Ovary (tissue), 9 donors: ENCODE data around the gene CNGA1. TPM values are rescaled to one million over a fixed set of nuclear protein-coding genes. Genes with fewer than 3 reads are reported as not detected.
A peak's percentile ranks its signal among the peaks of the same experiment; 100 is the strongest.

Experiments
- DNase-seq, 5 donors: peaks; one replicate each; pipeline ENCODE4 v3.0.0-alpha.2; 2019 to 2020
- H3K27ac ChIP-seq, 2 donors: fragments of 200-600 bp; one replicate each; pipeline versions ENCODE4 v1.5.1 to v1.8.0; 2019 to 2022
- H3K27me3 ChIP-seq: fragments of 200-600 bp; one replicate; pipeline ENCODE4 v1.8.0; 2022
- H3K36me3 ChIP-seq: fragments of 200-600 bp; sonication (generic); one replicate; pipeline ENCODE4 v1.5.1; 2019
- H3K4me1 ChIP-seq: one replicate; pipeline ENCODE4 v1.8.1; 2013; ENCODE audit warnings: mild to moderate bottlenecking, moderate library complexity; ENCODE audit not compliant: insufficient read depth
- H3K4me3 ChIP-seq: fragments of 200-600 bp; sonication (generic); one replicate; pipeline ENCODE4 v1.5.1; 2017
- H3K9me3 ChIP-seq, 2 donors: fragments of 200-600 bp in 1 of 2; sonication (generic) in 1 of 2; one replicate each; pipeline versions ENCODE4 v1.5.1 to v1.8.1; 2013 to 2019; ENCODE audit warnings: mild to moderate bottlenecking in 1 of 2, moderate library complexity in 1 of 2
- EP300 ChIP-seq: sonication (generic); formaldehyde crosslinking; IDR thresholded peaks from one replicate; pipeline ENCODE4 v1.6.1; 2017; ENCODE audit warnings: antibody characterized with exemption
- POLR2A ChIP-seq: fragments of 450-650 bp; IDR thresholded peaks from one replicate; pipeline ENCODE4 v1.6.1; 2017; ENCODE audit warnings: antibody characterized with exemption, mild to moderate bottlenecking, moderate library complexity
- WGBS, 3 donors: extraction: QIAGEN DNeasy Blood & Tissue Kit in 1 of 3; methylation state at CpG; one replicate each; pipeline versions ENCODE4 v1.1.5 to v1.1.7; 2013 to 2017; 5-methylcytosine and 5-hydroxymethylcytosine counted together
- intact Hi-C, 4 donors: fragments of 100-400 bp; cut with DNase I; formaldehyde crosslinking; loops; one replicate each; pipeline versions ENCODE4 v1.11.0 to v1.15.1; 2022 to 2023
- polyA plus RNA-seq, 2 donors: library from polyadenylated mRNA; stranded (reverse); fragments of 200-250 nt in 1 of 2; fragments of 350-450 nt in 1 of 2; fragmentation: Illumina TruSeq in 1 of 2; extraction: RNeasy Lipid Tissue Mini Kit (QIAGEN cat#74804) in 1 of 2; gene quantifications; one replicate each; pipeline ENCODE4 v1.2.3, GENCODE V29; 2013 to 2014
- total RNA-seq, 7 donors: library from RNA; depleted of rRNA in 2 of 7; stranded (reverse); fragments of >200 nt in 2 of 7; fragmentation: NEBNext Ultra II Directional in 3 of 7; extraction: Animal tissue kit (Norgen Biotek cat#: 25700) in 3 of 7; gene quantifications; one replicate each; pipeline versions ENCODE4 v1.1.0 to v1.2.4, GENCODE V29; 2016 to 2023
- TF ChIP-seq, protein P1 (sequence below), 3 donors: fragments of 450-650 bp in 2 of 3; fragments of 200-600 bp in 1 of 3; IDR thresholded peaks; one replicate each; pipeline versions ENCODE4 v1.5.1 to v1.8.0; 2016 to 2022; ENCODE audit warnings: antibody characterized with exemption in 3 of 3, mild to moderate bottlenecking in 1 of 3
- donor health status: DM: no; HTN: no; CAD: no; lungs with moderate emphysema.
- donor health status: DM: no; HTN: no; CAD: no.
- donor health status: Bipolar disorder and iron deficiency.
- donor health status: DM: yes; HTN: yes; CAD: no.
- donor health status: DM: no; HTN: no; CAD: no.
- donor health status: DM: yes; HTN: yes; CAD: no.

Gene CNGA1
- total and polyA plus RNA-seq, 9 donors: 0.02 to 1.0 (median 0.11) TPM; not detected in 4

- TF ChIP-seq EP300: no peak
- TF ChIP-seq, protein P1, sequence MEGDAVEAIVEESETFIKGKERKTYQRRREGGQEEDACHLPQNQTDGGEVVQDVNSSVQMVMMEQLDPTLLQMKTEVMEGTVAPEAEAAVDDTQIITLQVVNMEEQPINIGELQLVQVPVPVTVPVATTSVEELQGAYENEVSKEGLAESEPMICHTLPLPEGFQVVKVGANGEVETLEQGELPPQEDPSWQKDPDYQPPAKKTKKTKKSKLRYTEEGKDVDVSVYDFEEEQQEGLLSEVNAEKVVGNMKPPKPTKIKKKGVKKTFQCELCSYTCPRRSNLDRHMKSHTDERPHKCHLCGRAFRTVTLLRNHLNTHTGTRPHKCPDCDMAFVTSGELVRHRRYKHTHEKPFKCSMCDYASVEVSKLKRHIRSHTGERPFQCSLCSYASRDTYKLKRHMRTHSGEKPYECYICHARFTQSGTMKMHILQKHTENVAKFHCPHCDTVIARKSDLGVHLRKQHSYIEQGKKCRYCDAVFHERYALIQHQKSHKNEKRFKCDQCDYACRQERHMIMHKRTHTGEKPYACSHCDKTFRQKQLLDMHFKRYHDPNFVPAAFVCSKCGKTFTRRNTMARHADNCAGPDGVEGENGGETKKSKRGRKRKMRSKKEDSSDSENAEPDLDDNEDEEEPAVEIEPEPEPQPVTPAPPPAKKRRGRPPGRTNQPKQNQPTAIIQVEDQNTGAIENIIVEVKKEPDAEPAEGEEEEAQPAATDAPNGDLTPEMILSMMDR (IDR thresholded peaks at IDR 0.05): no peak
- TF ChIP-seq POLR2A: no peak
- no peaks in the 10 kb centered on the region for H3K36me3 ChIP-seq
- WGBS, 3 donors: 50 to 61% (median 59%) methylated on average over 3 of the region's 3 CpGs
- no peaks in the 10 kb centered on the region for H3K9me3 ChIP-seq
- H3K4me3 ChIP-seq: no peak overlapping the region
- no peak overlapping the region for H3K27ac ChIP-seq
- H3K4me1 ChIP-seq: peaks cover 6% of the 10 kb centered on the region
- no peaks in the 10 kb centered on the region for H3K27me3 ChIP-seq
- no peak for DNase-seq
- intact Hi-C loops: no loop called here
Observed at GRCh38 chr4:47915378-47915777, 101.1 kb downstream of the CNGA1 start.

DNA sequence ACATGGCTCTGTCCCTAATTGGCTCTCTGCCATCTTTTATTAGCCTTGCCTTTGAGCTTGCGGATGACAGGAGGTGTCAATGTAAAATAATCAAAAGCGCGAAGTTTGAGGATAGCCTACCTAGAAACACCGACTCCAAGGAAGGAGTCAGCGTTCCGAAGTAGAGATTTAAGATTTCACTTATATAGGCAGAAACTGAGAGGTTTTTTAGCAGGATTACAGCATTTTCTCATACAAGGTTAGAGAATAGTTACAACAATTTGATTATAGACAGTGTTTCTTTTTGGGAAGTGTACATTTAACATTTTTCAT is 101.6 kb downstream of the CNGA1 start:
- Histone ChIP-seq H3K27me3 (no peaks in the 10 kb centered on the region), H3K36me3 (no peaks in the 10 kb centered on the region), H3K9me3 (no peaks in the 10 kb centered on the region), H3K27ac (peak overlapping the region in 1 of 2 donors; percentile 28), H3K4me3 (peak overlapping the region; percentile 96), H3K4me1 (peaks cover 6% of the 10 kb centered on the region)
- intact Hi-C loops: no loop called here
- DNase-seq: no peak
- WGBS, 3 donors: 2 to 5% (median 3%) methylated on average over 6 of the region's 6 CpGs
- TF ChIP-seq EP300 (no peak), POLR2A (no peak)
- TF ChIP-seq, protein P1 (IDR thresholded peaks at IDR 0.05): no peak

- H3K36me3 ChIP-seq: no peaks in the 10 kb centered on the region
- no peaks in the 10 kb centered on the region for H3K27me3 ChIP-seq
- peak within 1 kb of the TSS; percentile 96 for H3K4me3 ChIP-seq
- peaks cover 6% of the 10 kb centered on the region for H3K4me1 ChIP-seq
- intact Hi-C loops: no loop called here
- WGBS, 3 donors: 0% methylated on average over 54 to 55 of the region's 55 CpGs
- TF ChIP-seq, protein P1 (IDR thresholded peaks at IDR 0.05): no peak
- peak; percentile 70 for TF ChIP-seq POLR2A
- no peaks in the 10 kb centered on the region for H3K9me3 ChIP-seq
- H3K27ac ChIP-seq: peak within 1 kb of the TSS in 1 of 2 donors; percentile 63
- peak; percentile 96 to 97 (median 96) for DNase-seq
Observed at GRCh38 chr4:47914220-47914925, 102.1 kb downstream of the CNGA1 start, which contains the start of gene NFXL1. Gene NFXL1 (minus strand): TSS chr4:47914583. CDS start chr4:47914203, 380 bp downstream.

DNA sequence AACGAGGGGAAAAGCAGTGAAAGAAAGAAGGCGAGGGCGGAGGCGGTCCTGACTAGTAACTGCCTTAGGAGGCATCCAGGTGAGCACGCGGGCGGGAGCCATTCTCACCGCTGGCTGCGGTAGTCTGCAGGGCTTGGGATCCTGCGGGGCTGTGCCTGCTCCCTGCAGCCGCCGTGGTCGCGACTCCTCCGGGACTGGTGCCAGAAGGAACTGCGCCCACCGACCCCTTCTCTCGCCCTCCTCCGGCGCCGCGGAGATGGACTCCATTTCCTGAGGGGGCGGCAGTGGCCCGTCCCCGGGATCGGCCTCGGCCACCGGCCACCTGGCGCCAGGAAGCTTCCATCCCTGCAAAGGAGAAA is 102.6 kb downstream of the CNGA1 start:
- H3K36me3 ChIP-seq: no peaks in the 10 kb centered on the region
- WGBS, 3 donors: 0 to 1% (median 1%) methylated on average over 29 of the region's 29 CpGs
- H3K27ac ChIP-seq: peak overlapping the region in 1 of 2 donors; percentile 63
- no peaks in the 10 kb centered on the region for H3K9me3 ChIP-seq
- H3K27me3 ChIP-seq: no peaks in the 10 kb centered on the region
- DNase-seq: peak; percentile 34 to 69 (median 64)
- peak overlapping the region; percentile 96 for H3K4me3 ChIP-seq
- intact Hi-C loops: no loop called here
- H3K4me1 ChIP-seq: peaks cover 6% of the 10 kb centered on the region
- TF ChIP-seq, protein P1 (IDR thresholded peaks at IDR 0.05): no peak
- no peak for TF ChIP-seq EP300
- no peak for TF ChIP-seq POLR2A
